ENCODE measurements around the gene UTS2B.

The UTS2B gene, protein sequence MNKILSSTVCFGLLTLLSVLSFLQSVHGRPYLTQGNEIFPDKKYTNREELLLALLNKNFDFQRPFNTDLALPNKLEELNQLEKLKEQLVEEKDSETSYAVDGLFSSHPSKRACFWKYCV

GRCh38 chr3:191329654-191330529, at the start of gene UTS2B:
TSS of gene UTS2B (minus strand) at chr3:191330526. CDS start at chr3:191282189, 48,337 bp downstream.
- DNase-seq (ENCODE audit: low read depth) = no peak

- DNase-seq (ENCODE audit: low read depth) = no peak
Observed at GRCh38 chr3:191380001-191380400, 49.7 kb upstream of the UTS2B start.

DNA sequence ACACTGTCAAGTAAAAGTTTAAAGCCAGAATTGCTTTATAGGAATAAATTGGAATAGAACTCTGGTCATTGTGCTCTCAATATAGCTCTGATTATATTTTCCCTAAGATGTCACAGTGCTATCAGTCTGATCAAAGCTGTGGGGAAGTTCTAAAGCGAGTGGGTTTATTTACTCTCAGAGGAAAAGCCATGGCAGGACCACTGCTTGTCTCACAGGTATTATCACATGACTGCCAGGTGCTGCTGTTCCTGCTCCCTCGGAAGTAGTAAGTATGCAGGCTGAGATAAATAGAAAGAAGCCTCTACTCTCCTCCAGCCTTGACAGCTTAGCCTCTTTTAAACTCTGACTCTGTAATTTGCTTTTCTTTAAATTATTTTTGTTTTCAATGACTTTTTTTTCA, 49.1 kb upstream of the UTS2B start:
- no peak for DNase-seq (ENCODE audit: low read depth)

DNA sequence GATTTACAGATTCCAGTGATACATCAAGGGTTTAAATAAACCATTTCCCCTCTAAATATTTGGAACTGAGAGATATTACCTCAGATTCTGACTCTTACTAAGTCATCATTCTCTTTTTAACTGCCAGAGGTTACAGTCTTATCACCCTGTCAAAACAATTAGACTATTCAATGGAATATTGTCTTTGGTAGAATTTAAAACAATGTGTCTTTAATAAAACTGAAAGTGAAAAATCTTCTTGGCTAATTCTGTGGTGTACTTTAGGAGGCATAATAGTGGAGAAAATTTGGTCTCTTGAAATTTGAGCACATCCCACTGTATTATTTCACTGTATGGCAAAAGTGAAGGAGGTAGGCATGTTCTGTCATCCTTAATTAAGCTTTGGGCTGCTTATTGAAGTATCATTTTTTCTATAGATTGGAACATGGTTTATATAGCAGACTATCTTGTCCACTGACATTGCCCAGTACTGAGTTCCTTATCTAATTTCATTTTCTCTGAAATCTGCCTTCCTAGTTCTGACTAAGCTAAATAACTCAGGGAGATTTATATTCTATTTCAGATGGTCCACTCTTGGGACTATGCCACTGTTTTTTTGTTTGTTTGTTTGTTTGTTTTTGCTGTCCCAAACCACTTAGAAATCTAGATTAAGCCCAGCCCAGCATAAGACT, 48.0 kb upstream of the UTS2B start:
- DNase-seq (ENCODE audit: low read depth) = no peak

DNA sequence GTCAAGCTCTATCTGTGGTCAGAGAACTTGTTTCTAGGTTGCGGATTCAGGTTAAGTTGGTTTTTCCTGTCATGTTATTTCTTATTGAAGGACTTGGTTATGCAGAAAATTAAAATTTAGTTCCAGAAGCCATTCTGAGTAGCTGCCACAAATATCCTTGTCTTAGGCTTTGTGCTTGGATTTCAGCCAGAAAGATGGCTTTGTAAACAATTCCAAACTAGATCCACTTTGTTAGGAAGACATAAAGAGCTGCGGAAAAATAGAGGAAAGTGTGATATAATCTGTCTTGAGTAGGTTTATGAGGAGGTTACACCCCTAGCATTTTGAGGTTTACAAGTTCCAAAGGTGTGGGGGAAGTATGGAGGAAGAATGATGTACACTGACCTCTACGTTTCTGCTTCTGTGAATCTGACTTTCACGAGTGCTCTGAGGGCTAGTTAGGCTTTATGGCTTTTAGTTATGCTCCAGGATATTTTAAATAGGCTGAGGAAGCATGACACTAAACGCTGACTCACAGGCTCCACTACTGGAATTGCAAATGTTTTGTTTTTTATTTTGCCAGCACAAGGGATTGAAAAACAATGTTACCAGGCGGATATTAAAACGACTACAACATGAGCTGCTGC, 46.3 kb upstream of the UTS2B start:
- no peak for DNase-seq (ENCODE audit: low read depth)

- no peak for DNase-seq (ENCODE audit: low read depth)
Observed at GRCh38 chr3:191373327-191373726, 43.0 kb upstream of the UTS2B start.

DNA sequence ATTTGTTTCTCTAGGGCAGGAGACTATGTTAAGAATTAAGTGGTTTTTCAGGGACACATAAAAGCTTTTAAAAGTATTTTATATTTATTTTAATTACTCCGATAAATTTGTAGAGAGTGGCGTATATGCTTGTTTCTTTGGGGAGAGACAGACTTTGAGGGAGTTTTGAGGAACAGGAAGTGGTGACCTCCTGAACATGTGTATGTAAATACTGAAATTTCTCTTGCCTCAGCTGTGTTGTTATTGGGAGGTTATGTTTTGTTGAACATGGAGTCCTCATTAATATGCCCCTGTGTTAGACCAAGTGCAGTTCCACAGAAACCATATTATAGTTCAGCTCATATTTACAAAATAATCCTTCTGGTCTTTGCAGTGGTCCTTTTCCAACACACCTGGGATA, 41.8 kb upstream of the UTS2B start:
- DNase-seq (ENCODE audit: low read depth) = no peak

DNA sequence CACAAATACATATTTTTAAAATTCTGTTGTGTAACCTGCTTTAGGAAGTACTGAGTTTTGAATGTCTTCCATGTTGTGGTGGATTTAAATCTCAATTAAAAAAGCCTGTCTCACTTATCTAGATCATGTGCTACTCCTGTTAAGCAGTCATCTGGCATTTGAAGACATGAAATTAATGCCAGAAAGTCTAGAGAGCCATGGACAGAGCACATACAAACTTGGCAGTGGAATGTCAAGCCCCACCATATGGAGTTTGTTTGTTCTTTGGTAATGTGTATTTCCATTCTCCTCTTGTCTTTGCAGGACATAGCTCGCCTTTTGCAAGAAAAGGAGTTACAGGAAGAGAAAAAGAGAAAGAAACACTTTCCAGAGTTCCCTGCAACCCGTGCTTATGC, 39.3 kb upstream of the UTS2B start:
- no peak for DNase-seq (ENCODE audit: low read depth)

DNA sequence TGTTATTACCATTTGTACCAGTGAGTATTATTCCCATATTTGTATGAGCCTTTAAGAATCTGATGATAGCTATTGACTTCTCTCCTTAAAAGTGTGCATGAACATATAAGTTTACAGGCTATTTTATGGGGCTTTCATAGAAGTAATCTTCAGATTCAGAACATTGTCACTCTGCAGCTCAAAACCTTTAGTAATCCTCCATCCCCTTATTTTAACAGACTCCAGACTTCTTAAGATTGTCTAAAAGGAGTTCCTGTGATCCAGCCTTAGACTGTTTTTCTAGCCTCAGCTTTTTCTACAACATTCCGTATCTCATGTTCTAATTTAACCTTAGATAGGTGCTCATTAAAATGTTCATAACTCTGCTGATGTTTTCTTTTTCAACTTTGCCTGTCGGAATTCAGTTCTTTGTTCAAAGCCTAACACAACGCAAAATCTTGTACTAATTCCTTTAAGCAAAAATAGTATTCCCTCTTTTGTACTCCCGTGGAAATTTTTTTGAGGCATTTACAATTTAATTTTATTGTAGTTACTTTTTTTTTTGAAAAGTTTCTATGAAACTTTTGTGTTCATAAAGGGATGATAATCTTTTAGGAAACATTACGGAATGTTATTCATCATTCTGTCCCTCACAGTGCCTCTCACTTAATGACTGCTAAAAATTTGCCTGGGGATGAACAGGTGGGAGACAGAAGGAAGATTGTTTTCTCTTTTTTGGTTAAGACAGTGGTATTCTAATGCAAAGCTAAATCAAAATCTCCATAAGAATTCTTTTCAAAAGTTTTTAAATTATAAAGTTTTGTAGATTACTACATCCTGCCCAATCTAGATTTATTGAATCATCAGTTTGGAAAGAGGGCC, 38.7 kb upstream of the UTS2B start:
- no peak for DNase-seq (ENCODE audit: low read depth)

GRCh38 chr3:191366675-191367074, 36.3 kb upstream of the UTS2B start:
- no peak for DNase-seq (ENCODE audit: low read depth)

DNA sequence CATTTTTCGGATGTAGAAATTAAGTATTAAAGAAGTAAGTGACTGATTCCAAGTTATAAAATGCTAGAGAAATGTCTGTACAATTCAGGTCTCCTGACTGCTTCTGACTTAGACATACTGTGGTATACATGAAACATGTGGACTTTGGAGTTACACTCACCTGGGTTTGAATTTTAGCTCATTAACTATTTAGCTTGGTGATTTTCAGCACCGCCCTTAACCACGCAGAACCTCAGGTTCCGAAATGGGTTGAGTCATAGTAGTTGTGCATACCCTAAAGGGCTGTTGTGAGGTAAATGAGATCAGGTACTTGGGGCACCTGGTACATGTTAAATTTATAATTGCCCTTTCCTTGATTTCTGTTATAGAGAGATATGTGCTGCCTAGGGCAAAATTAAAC, 32.9 kb upstream of the UTS2B start:
- DNase-seq (ENCODE audit: low read depth) = no peak

DNA sequence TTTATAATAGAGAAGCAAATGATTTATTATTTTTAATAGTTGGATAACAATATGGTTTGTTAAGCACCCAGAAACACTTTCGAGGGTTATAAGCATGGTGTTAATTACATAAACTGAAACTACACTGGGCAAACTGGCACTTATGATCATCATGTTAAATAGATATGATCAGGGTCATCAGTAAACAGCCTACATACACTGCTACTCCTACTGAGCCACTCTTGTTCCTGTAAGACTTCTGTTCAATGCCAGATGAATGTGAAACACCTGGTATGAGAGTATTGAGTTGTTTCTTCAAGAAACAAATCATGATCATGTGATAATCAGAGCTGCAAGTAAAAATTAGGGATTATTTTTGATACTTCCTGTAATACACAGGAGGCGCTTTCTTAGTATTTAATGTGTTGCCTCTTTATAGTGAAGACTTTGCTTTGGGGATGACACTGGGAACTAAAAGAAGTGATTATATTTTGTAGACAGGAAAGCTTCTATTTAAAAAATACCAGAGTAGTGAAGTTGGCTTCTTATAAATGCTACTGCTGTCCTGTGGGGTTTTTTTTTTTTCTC, 32.3 kb upstream of the UTS2B start:
- DNase-seq (ENCODE audit: low read depth) = no peak

DNA sequence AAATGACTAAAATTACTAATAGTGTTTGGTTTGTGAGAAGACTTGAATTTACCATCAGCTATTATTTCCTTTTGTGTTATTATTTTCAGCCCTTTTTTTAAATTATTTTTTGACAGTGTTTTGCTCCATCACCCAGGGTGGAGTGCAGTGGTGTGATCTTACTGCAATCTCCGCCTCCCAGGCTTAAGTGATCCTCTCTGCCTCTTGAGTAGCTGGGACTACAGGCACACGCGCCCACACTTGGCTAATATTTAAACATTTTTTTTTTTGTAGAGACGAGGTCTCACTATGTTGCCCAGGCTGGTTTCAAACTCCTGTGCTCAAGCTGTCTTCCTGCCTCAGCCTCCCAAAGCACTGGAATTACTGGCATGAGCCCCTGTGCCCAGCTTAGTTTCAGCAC, 31.7 kb upstream of the UTS2B start:
- no peak for DNase-seq (ENCODE audit: low read depth)

DNA sequence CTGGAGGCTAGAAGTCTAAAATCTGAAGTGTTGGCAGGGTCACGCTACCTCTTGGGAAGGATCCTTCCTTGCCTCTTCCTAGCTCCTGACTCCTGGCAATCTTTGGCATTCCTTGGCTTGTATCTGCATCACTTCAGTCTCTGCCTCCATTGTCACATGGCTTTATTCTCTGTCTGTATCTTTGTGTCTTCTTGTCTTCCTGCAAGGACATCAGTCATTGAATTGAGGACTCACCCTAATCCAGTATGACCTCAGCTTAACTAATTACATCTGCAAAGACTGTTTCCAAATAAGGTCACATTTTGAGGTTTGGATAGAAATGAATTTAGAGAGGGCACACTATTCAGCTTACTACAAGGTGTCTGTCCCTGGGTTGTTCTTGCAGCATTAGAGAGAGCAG, 31.1 kb upstream of the UTS2B start:
- DNase-seq (ENCODE audit: low read depth) = no peak

- DNase-seq (ENCODE audit: low read depth) = no peak
Observed at GRCh38 chr3:191360620-191361019, 30.3 kb upstream of the UTS2B start.

- DNase-seq (ENCODE audit: low read depth) = no peak
Observed at GRCh38 chr3:191358929-191359328, 28.6 kb upstream of the UTS2B start.

DNA sequence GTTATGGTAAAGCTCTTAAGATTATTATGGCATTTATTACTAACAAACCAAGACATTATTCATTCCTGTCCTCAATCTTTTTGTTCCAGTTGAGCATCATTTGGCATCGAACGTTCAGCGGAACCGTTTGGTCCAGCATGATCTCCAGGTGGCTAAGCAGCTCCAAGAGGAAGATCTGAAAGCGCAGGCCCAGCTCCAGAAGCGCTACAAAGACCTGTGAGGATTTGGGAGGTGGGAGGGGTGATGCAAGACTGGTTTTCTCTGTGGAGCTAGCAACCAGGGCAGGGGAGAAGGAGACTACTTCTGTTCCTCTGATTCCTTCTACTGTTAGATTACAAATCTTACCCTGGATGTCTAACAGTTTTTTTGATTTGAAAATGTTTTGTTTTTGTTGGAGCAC, 27.6 kb upstream of the UTS2B start:
- DNase-seq (ENCODE audit: low read depth) = no peak

DNA sequence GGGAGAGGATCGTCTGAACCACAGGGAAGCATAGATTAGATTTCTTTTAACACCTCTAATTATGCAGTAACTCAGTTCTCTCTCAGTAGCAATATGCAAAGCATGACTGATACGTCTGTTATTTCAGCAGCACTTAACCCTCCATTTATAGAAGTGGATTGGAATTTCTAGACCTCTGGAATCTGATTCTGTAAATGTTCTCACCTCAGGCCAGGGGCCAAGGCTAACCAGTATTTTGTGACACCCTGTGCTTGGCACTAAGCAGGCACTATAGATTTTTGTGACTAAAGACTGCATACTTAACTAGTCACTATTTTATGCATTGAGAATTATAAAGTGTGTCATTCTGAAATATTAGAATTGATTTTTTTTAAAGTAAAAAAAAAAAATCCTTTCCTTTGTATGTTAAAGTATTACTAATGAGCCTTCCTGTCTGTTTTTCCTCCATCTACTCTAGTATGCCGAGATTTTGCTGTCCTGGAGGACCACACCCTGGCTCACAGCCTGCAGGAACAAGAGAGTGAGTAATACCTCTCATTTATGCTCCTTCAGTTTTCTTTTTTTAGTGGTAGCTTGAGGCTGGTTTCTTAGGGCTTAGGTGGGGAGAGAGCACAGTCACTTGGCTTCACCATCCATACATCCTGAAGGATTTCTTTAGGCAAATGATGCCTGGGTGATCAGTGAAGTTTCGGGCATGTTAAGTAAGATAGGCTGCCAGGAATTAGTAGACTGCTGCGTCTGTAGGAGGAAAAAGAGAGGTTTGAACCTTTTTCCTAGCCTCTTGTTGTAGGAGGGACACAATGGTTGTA, 26.5 kb upstream of the UTS2B start:
- DNase-seq (ENCODE audit: low read depth) = no peak

DNA sequence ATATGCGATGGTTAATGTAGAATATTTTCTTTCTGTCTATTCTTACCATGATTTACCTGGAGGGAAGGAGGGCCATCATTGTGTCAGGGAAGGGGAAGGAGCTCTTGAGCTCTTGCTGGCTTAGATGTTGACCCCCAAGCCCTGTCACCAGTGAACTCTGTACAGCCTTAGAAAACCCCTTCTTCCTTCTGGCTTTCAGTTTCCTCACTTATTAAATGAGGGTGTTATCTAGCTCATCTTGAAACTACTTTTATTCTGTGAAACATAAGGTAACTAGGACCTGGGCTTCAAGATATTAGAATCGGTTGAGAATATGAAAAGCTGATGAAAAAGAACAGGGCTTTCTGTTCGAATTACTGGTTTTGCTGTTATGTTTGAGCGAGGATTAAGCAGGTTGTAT, 25.1 kb upstream of the UTS2B start:
- DNase-seq (ENCODE audit: low read depth) = no peak

- DNase-seq (ENCODE audit: low read depth) = no peak
Observed at GRCh38 chr3:191353022-191353777, 22.9 kb upstream of the UTS2B start.

Measured in stimulated activated CD8-positive, alpha-beta memory T cell treated with anti-CD3 and anti-CD28 coated beads, Interleukin-12 subunit alpha, Interleukin-12 subunit beta, amount 100 ng/mL, for 1 hour (primary cell).